MM.1S (cell line): ENCODE measurements around the gene FAM118A.
A peak's percentile ranks its signal among the peaks of the same experiment; 100 is the strongest.

Experiments used
- DNase-seq: peaks from one replicate; pipeline ENCODE4 v3.0.0-alpha.2; 2015
- H2AFZ ChIP-seq: fragments of 300-600 bp; sonication (generic); 2 replicates; pipeline ENCODE4 v1.6.0; 2016; ENCODE audit warnings: antibody characterized with exemption, low read length
- H3F3A ChIP-seq: fragments of 300-600 bp; sonication (generic); 2 replicates; pipeline ENCODE4 v1.6.1; 2016; ENCODE audit warnings: mild to moderate bottlenecking, antibody characterized with exemption, low read length, moderate library complexity, mixed read lengths; ENCODE audit not compliant: insufficient read depth
- H3K27ac ChIP-seq: fragments of 300-600 bp; sonication (generic); 2 replicates; pipeline ENCODE4 v1.5.1; 2016; ENCODE audit warnings: mild to moderate bottlenecking, low read length
- H3K27me3 ChIP-seq: fragments of 300-600 bp; sonication (generic); replicated peaks from 2 replicates; pipeline ENCODE4 v1.6.0; 2016; ENCODE audit warnings: low read length; ENCODE audit not compliant: insufficient read depth
- H3K36me3 ChIP-seq: fragments of 300-600 bp; sonication (generic); replicated peaks from 2 replicates; pipeline ENCODE4 v1.6.1; 2016; ENCODE audit warnings: mild to moderate bottlenecking, low read length, mixed read lengths; ENCODE audit not compliant: insufficient read depth
- H3K4me1 ChIP-seq: fragments of 300-600 bp; sonication (generic); 2 replicates; pipeline ENCODE4 v1.6.1; 2016; ENCODE audit warnings: low read length, mixed read lengths
- H3K4me2 ChIP-seq: fragments of 300-600 bp; sonication (generic); 2 replicates; pipeline ENCODE4 v1.6.0; 2016; ENCODE audit warnings: low read depth, low read length
- H3K4me3 ChIP-seq: fragments of 300-600 bp; sonication (generic); 2 replicates; pipeline ENCODE4 v1.5.1; 2016; ENCODE audit warnings: low read length, mixed read lengths
- H3K79me2 ChIP-seq: fragments of 300-600 bp; sonication (generic); 2 replicates; pipeline ENCODE4 v1.6.1; 2016; ENCODE audit warnings: mixed run types, low read length, mixed read lengths
- H3K9ac ChIP-seq: fragments of 300-600 bp; sonication (generic); 2 replicates; pipeline ENCODE4 v1.6.1; 2016; ENCODE audit warnings: low read length, mixed read lengths
- H3K9me2 ChIP-seq: fragments of 300-600 bp; sonication (generic); replicated peaks from 2 replicates; pipeline ENCODE4 v1.6.1; 2016; ENCODE audit warnings: mild to moderate bottlenecking, low read length, mixed read lengths; ENCODE audit not compliant: insufficient read depth
- H3K9me3 ChIP-seq: fragments of 300-600 bp; sonication (generic); replicated peaks from 2 replicates; pipeline ENCODE4 v1.6.1; 2016; ENCODE audit warnings: mild to moderate bottlenecking, low read length, mixed read lengths; ENCODE audit not compliant: insufficient read depth
- H4K20me1 ChIP-seq: fragments of 300-600 bp; sonication (generic); 2 replicates; pipeline ENCODE4 v1.6.1; 2016; ENCODE audit warnings: mild to moderate bottlenecking, low read length, moderate library complexity, mixed read lengths; ENCODE audit not compliant: insufficient read depth
- EZH2 ChIP-seq: fragments of 300-600 bp; sonication (generic); optimal IDR thresholded peaks from 2 replicates; pipeline ENCODE3; 2017; ENCODE audit warnings: low read depth, mild to moderate bottlenecking, antibody characterized with exemption, low read length, mixed read lengths
- EZH2phosphoT487 ChIP-seq: fragments of 300-600 bp; sonication (generic); IDR thresholded peaks from 2 replicates; pipeline ENCODE4 v1.6.1; 2018; ENCODE audit warnings: antibody characterized with exemption, low read length
- TF ChIP-seq, protein P1 (sequence below): fragments of 300-600 bp; sonication (generic); IDR thresholded peaks from 2 replicates; pipeline ENCODE4 v1.5.1; 2016; ENCODE audit warnings: antibody characterized with exemption, low read length, mixed read lengths

Gene FAM118A

DNA sequence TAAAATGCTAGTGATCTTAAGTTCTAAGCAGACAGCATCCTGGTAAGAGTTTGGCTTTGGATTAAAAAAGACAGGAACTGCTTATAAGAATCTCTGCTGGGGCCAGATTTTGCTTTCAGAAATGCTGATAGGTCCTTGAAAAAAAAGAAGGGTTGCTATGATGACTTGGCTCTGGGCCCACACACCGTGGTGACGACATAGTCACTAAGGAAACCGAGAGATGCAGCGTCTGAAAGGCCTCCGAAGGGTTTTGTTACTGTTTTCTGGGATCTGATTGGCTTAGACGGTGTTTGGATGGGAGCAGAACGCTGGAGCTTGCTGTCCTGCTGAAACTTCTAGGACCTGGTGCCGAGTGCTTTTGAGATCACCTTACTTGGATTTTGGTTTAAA lies 8.4 kb downstream of the FAM118A start:
- H3K4me2 ChIP-seq, result peak overlapping the region; percentile 9; the same call in 1 of the 2 replicates
- TF ChIP-seq EZH2 (no peak), EZH2phosphoT487 (no peak)
- TF ChIP-seq, protein P1, sequence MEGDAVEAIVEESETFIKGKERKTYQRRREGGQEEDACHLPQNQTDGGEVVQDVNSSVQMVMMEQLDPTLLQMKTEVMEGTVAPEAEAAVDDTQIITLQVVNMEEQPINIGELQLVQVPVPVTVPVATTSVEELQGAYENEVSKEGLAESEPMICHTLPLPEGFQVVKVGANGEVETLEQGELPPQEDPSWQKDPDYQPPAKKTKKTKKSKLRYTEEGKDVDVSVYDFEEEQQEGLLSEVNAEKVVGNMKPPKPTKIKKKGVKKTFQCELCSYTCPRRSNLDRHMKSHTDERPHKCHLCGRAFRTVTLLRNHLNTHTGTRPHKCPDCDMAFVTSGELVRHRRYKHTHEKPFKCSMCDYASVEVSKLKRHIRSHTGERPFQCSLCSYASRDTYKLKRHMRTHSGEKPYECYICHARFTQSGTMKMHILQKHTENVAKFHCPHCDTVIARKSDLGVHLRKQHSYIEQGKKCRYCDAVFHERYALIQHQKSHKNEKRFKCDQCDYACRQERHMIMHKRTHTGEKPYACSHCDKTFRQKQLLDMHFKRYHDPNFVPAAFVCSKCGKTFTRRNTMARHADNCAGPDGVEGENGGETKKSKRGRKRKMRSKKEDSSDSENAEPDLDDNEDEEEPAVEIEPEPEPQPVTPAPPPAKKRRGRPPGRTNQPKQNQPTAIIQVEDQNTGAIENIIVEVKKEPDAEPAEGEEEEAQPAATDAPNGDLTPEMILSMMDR, result no peak
- peaks cover 6% of the 10 kb centered on the region; the same call in 1 of the 2 replicates for H3K4me1 ChIP-seq
- no peaks in the 10 kb centered on the region for H3K27me3 ChIP-seq
- peaks cover 72% of the 10 kb centered on the region for H3K79me2 ChIP-seq
- peak overlapping the region; percentile 35; the same call in 1 of the 2 replicates for H3K9ac ChIP-seq
- H3K9me2 ChIP-seq, result no peaks in the 10 kb centered on the region
- peak overlapping the region; percentile 62; the same call in 1 of the 2 replicates for H3K27ac ChIP-seq
- no peaks in the 10 kb centered on the region for H3K36me3 ChIP-seq
- H4K20me1 ChIP-seq, result no peaks in the 10 kb centered on the region
- no peak overlapping the region for H3K4me3 ChIP-seq
- peak; percentile 34 for DNase-seq
- no peaks in the 10 kb centered on the region for H3F3A ChIP-seq
- H3K9me3 ChIP-seq, result no peaks in the 10 kb centered on the region
- H2AFZ ChIP-seq, result no peak overlapping the region

DNA sequence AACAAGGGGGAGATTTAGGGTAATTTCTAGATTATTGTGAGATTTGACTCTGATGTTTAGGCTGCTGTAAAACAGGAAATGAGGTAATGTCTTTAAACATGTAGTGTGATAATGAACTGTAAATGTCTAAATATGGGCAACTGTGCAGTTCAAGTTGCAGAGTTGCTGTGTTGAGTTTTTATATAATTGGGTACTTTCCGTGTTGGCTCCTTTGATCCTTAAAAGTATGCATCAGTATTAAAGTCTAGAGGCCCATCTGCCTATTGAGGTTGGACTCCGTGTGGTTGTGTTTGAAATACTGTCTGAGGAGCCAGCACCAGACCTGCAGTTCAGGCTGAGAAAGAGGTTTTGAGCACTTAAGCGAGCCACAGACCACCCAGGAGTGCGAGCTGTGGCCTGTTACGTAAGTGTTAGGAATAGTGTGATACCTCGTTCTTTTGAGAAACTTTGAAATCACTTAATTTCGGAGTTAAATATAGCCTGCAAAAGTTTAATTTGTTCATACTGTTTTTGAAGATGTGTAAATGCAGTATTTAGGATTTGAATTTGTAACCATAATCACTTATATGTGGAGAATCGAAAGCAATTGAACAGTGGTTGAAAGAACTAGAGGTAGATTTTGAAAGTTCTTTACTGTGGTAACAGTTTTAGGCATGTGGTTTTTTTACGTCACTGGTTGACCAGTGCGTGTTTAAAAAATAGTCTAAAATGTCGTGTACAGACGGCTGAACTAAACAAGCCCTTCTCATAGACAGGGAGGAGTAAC lies 9.0 kb downstream of the FAM118A start:
- peak overlapping the region; percentile 62; the same call in 1 of the 2 replicates for H3K27ac ChIP-seq
- H3K9me2 ChIP-seq, result no peaks in the 10 kb centered on the region
- H3K4me3 ChIP-seq, result no peak overlapping the region
- H3K4me1 ChIP-seq, result peaks cover 6% of the 10 kb centered on the region; the same call in 1 of the 2 replicates
- no peaks in the 10 kb centered on the region for H3K27me3 ChIP-seq
- H2AFZ ChIP-seq, result no peak overlapping the region
- H3K36me3 ChIP-seq, result no peaks in the 10 kb centered on the region
- TF ChIP-seq EZH2phosphoT487 (no peak), EZH2 (no peak)
- TF ChIP-seq, protein P1, result no peak
- peaks cover 69% of the 10 kb centered on the region for H3K79me2 ChIP-seq
- no peak for DNase-seq
- H3K4me2 ChIP-seq, result no peak overlapping the region; the same call in 1 of the 2 replicates
- no peaks in the 10 kb centered on the region for H3K9me3 ChIP-seq
- H3F3A ChIP-seq, result no peaks in the 10 kb centered on the region
- no peaks in the 10 kb centered on the region for H4K20me1 ChIP-seq
- H3K9ac ChIP-seq, result peak overlapping the region; percentile 35; the same call in 1 of the 2 replicates

DNA sequence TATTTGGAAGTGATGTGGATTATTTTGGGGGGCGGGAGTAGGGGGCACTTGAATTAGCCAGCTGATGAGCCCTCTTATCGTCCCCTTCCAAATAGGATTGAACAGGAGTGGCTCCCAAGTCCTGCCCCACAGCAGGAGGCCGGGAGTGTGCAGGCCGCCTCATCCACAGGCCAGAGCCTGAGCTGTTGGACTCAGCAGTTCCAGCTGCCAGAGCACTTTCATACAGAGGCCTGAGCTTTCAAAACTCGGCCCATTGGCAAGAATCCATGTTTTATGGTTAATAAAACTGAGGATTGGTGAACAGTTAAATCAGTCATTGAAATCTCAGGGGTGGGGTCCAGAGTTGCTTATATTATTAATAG lies 9.6 kb downstream of the FAM118A start:
- Histone ChIP-seq H3K4me3 (no peak overlapping the region), H3K4me2 (no peak overlapping the region)

More for the DNA sequence above, 9.6 kb downstream of the FAM118A start:
- no peaks in the 10 kb centered on the region for H3K36me3 ChIP-seq
- no peak overlapping the region for H2AFZ ChIP-seq
- H3K9me2 ChIP-seq, result no peaks in the 10 kb centered on the region
- no peak for DNase-seq
- H4K20me1 ChIP-seq, result no peaks in the 10 kb centered on the region
- H3K9ac ChIP-seq, result no peak overlapping the region
- peaks cover 6% of the 10 kb centered on the region; the same call in 1 of the 2 replicates for H3K4me1 ChIP-seq
- no peaks in the 10 kb centered on the region for H3K27me3 ChIP-seq
- no peak overlapping the region for H3K27ac ChIP-seq
- H3K9me3 ChIP-seq, result no peaks in the 10 kb centered on the region
- TF ChIP-seq, protein P1, result no peak
- no peak for TF ChIP-seq EZH2phosphoT487
- TF ChIP-seq EZH2, result no peak
- no peaks in the 10 kb centered on the region for H3F3A ChIP-seq
- H3K79me2 ChIP-seq, result peaks cover 63% of the 10 kb centered on the region
